RWPE2 (cell line): ENCODE data around the gene RNF208.

Source experiments
- ATAC-seq: fragments of 200-7000 bp; cut with Tn5 transposase; 3 replicates; pipeline ENCODE4 v1.9.1; 2021; ENCODE audit warnings: low read depth
- DNase-seq: peaks from one replicate; pipeline ENCODE4 v3.0.0-alpha.2; 2020; ENCODE audit warnings: low spot score
- H3K27ac ChIP-seq: fragments of 450-650 bp; 2 replicates; pipeline ENCODE4 v1.5.1; 2017; ENCODE audit warnings: mild to moderate bottlenecking; ENCODE audit not compliant: poor library complexity, severe bottlenecking
- H3K27me3 ChIP-seq: fragments of 250-450 bp; sonication (Bioruptor Pico); 2 replicates; pipeline ENCODE4 v1.5.1; 2021; ENCODE audit warnings: mild to moderate bottlenecking, moderate library complexity; ENCODE audit not compliant: insufficient read depth, poor library complexity, severe bottlenecking
- H3K36me3 ChIP-seq: fragments of 250-450 bp; sonication (Bioruptor Pico); 2 replicates; pipeline ENCODE4 v1.5.1; 2020; ENCODE audit warnings: low read depth, mild to moderate bottlenecking, moderate library complexity
- H3K4me1 ChIP-seq: fragments of 250-450 bp; sonication (Bioruptor Pico); 2 replicates; pipeline ENCODE4 v1.5.1; 2021; ENCODE audit warnings: mild to moderate bottlenecking, moderate library complexity; ENCODE audit not compliant: insufficient read depth, poor library complexity, severe bottlenecking
- H3K4me3 ChIP-seq: fragments of 250-450 bp; sonication (Bioruptor Pico); 2 replicates; pipeline ENCODE4 v1.5.1; 2021; ENCODE audit warnings: mild to moderate bottlenecking, moderate library complexity; ENCODE audit not compliant: severe bottlenecking
- H3K9me3 ChIP-seq: fragments of 250-450 bp; sonication (Bioruptor Pico); 2 replicates; pipeline ENCODE4 v1.5.1; 2021; ENCODE audit warnings: mild to moderate bottlenecking, moderate library complexity; ENCODE audit not compliant: severe bottlenecking
- CTCF ChIP-seq: fragments of 450-650 bp; IDR thresholded peaks from one replicate; pipeline ENCODE4 v1.5.1; 2017; ENCODE audit warnings: mild to moderate bottlenecking, moderate library complexity; ENCODE audit not compliant: poor library complexity, severe bottlenecking

The RNF208 gene

GRCh38 chr9:137221506-137222111, 431 bp downstream of the RNF208 start:
- DNase-seq: no peak
- H3K36me3 ChIP-seq: no peaks in the 10 kb centered on the region

DNA sequence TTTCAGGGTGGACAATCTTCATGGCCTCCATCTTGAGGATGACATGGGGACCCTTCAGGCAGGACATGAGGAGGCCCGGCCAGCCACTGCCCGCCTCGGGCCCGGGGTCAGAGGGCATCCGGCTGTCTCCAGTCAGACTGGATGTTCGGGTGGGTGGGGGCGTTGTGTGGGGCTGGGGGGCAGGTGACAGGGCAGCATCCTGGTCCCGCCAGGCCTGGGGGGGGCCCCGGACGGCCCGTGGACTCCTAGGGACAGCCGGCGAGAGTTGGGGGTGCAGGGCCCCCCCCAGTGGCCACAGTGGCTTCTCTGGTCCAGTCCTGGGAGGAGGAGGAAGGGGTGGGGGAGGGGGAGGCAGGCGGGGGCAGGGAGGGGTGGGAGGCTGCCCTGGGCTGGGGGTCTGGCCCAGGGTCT, 940 bp downstream of the RNF208 start:
- Histone ChIP-seq H3K4me1 (peaks cover 24% of the 10 kb centered on the region), H3K27ac (no peak overlapping the region), H3K4me3 (no peak overlapping the region), H3K36me3 (no peaks in the 10 kb centered on the region), H3K9me3 (no peaks in the 10 kb centered on the region), H3K27me3 (no peaks in the 10 kb centered on the region)
- no peak for DNase-seq
- TF ChIP-seq CTCF: no peak
- ATAC-seq: no peak

More at GRCh38 chr9:137221506-137222111, 431 bp downstream of the RNF208 start:
- no peaks in the 10 kb centered on the region for H3K27me3 ChIP-seq
- H3K4me1 ChIP-seq: peaks cover 28% of the 10 kb centered on the region
- H3K9me3 ChIP-seq: no peaks in the 10 kb centered on the region
- TF ChIP-seq CTCF: no peak
- H3K27ac ChIP-seq: no peak overlapping the region
- H3K4me3 ChIP-seq: peak overlapping the region; percentile 45
- no peak for ATAC-seq

DNA sequence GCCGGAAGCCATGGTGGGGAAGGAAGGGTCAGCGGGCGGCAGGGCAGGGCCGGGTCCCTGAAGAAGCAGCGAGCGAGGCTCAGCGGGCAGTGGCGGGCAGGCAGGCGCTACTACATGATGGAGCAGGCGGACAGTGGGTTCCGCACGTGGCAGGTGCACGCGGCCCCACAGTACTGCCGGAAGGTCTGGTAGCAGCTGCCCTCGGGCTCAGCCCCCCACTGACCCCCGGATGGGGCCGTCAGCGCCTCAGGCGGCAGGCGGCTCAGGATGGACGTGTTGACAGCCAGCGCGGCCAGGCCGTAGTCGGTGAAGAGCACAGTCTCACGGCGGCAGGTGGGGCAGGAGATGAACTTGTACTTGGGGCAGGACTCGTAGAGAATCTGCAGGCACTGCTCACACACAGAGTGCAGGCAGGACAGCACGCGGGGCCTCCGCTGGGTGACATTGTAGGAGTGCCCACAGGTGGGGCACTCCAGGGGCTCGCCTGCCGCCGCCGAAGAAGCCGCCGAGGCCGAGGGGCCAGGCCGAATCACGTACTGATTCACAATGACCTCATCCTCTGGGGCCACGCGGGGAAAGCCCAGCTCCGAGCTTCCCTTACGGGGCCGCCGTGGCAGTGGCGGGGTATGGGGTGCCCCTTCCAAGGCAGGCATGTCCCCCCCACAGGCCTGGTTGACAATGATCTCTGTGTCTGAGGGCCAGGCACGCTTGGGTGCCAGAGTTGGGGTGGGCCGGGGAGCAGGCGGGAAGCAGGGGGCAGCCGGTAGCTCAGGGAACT, 1.5 kb downstream of the RNF208 start:
- no peaks in the 10 kb centered on the region for H3K9me3 ChIP-seq
- H3K36me3 ChIP-seq: 0 out of 2 replicates have a peak, but pooled peaks cover 1% of the 10 kb centered on the region
- TF ChIP-seq CTCF: no peak
- no peak overlapping the region for H3K27ac ChIP-seq
- no peak for DNase-seq
- H3K4me3 ChIP-seq: no peak overlapping the region
- ATAC-seq: no peak
- peaks cover 18% of the 10 kb centered on the region for H3K4me1 ChIP-seq
- no peaks in the 10 kb centered on the region for H3K27me3 ChIP-seq

GRCh38 chr9:137219757-137220316, 2.2 kb downstream of the RNF208 start:
- Histone ChIP-seq H3K4me1 (peaks cover 14% of the 10 kb centered on the region), H3K27ac (no peak overlapping the region), H3K36me3 (0 out of 2 replicates have a peak, but pooled peaks cover 2% of the 10 kb centered on the region), H3K9me3 (no peaks in the 10 kb centered on the region), H3K27me3 (no peaks in the 10 kb centered on the region), H3K4me3 (no peak overlapping the region)
- DNase-seq (no peak), ATAC-seq (no peak)
- no peak for TF ChIP-seq CTCF
